GM23248 (cell line): Measurements from ENCODE around the gene TBL3.

Experiments
- EZH2 ChIP-seq: fragments of 200-600 bp; sonication (generic); IDR thresholded peaks from 2 replicates; pipeline ENCODE4 v1.6.1; 2018; ENCODE audit warnings: antibody characterized with exemption, mild to moderate bottlenecking; ENCODE audit not compliant: insufficient read depth, poor library complexity, severe bottlenecking
- EZH2phosphoT487 ChIP-seq: fragments of 200-600 bp; sonication (generic); IDR thresholded peaks from 2 replicates; pipeline ENCODE4 v1.6.1; 2018; ENCODE audit warnings: antibody characterized with exemption, moderate library complexity, mild to moderate bottlenecking, low read depth; ENCODE audit not compliant: insufficient read depth

GRCh38 chr16:1933097-1933661 lies 38.7 kb upstream of the TBL3 start:
- TF ChIP-seq EZH2 (no peak), EZH2phosphoT487 (no peak)
